ENCODE data around the gene RPL34. TPM values are rescaled to one million over a fixed set of nuclear protein-coding genes. Genes with fewer than 3 reads are reported as not detected.
A peak's percentile ranks its signal among the peaks of the same experiment; 100 is the strongest.

The RPL34 gene
- total RNA-seq, 6 experiments from 2014 or later = 357 to 441 (median 411) TPM

- 65% methylated on average over 4 of the region's 4 CpGs for WGBS (ENCODE audit: insufficient coverage, low coverage, low lambda C conversion rate, missing lambda C conversion rate)
- no peak overlapping the region for H3K4me3 ChIP-seq
- no peak for ATAC-seq
- no peaks in the 10 kb centered on the region for H3K9me3 ChIP-seq
- no peaks in the 10 kb centered on the region for H3K4me1 ChIP-seq
- TF ChIP-seq POLR2A (IDR thresholded peaks at IDR 0.05) = no peak
- no peak for TF ChIP-seq CTCF (IDR thresholded peaks at IDR 0.05)
- no peak overlapping the region for H3K27ac ChIP-seq
- no peaks in the 10 kb centered on the region for H3K27me3 ChIP-seq
- no peak for DNase-seq
- no peaks in the 10 kb centered on the region for H3K36me3 ChIP-seq
- intact Hi-C loops (cut with DNase I) = no loop called here
Observed at GRCh38 chr4:108607079-108607815, 13.1 kb upstream of the RPL34 start.

- Histone ChIP-seq H3K36me3 (no peaks in the 10 kb centered on the region), H3K27me3 (no peaks in the 10 kb centered on the region), H3K4me1 (no peaks in the 10 kb centered on the region), H3K4me3 (no peak overlapping the region), H3K27ac (no peak overlapping the region), H3K9me3 (no peaks in the 10 kb centered on the region)
- WGBS (ENCODE audit: insufficient coverage, low coverage, low lambda C conversion rate, missing lambda C conversion rate) = 61% methylated on average over 9 of the region's 10 CpGs
- DNase-seq = no peak
- intact Hi-C loops (cut with DNase I) = no loop called here
- TF ChIP-seq CTCF (IDR thresholded peaks at IDR 0.05) = peak in 1 of 4 donors; percentile 12
- TF ChIP-seq POLR2A (IDR thresholded peaks at IDR 0.05) = no peak
- no peak for ATAC-seq
Observed at GRCh38 chr4:108611365-108611764, 9.0 kb upstream of the RPL34 start.

GRCh38 chr4:108612365-108612764 lies 8.0 kb upstream of the RPL34 start:
- no peak overlapping the region for H3K4me3 ChIP-seq
- H3K36me3 ChIP-seq = no peaks in the 10 kb centered on the region
- H3K4me1 ChIP-seq = no peaks in the 10 kb centered on the region
- DNase-seq = no peak
- no peak for ATAC-seq
- no peaks in the 10 kb centered on the region for H3K27me3 ChIP-seq
- WGBS (ENCODE audit: insufficient coverage, low coverage, low lambda C conversion rate, missing lambda C conversion rate) = 78% methylated on average over 6 of the region's 6 CpGs
- intact Hi-C loops (cut with DNase I) = no loop called here
- H3K9me3 ChIP-seq = no peaks in the 10 kb centered on the region
- TF ChIP-seq CTCF (IDR thresholded peaks at IDR 0.05) = no peak
- TF ChIP-seq POLR2A (IDR thresholded peaks at IDR 0.05) = no peak
- no peak overlapping the region for H3K27ac ChIP-seq

GRCh38 chr4:108619372-108620100 lies 840 bp upstream of the RPL34 start:
- Histone ChIP-seq H3K36me3 (peaks cover 5 to 27% (median 15%) of the 10 kb centered on the region in 4 donors), H3K4me1 (peaks cover 0 to 14% (median 2%) of the 10 kb centered on the region in 4 donors), H3K9me3 (no peaks in the 10 kb centered on the region), H3K27ac (peak overlapping the region in 2 of 3 donors; percentile 32 to 71), H3K4me3 (peak overlapping the region; percentile 76 to 85 (median 80)), H3K27me3 (no peaks in the 10 kb centered on the region)
- intact Hi-C loops (cut with DNase I) = no loop called here
- TF ChIP-seq CTCF (IDR thresholded peaks at IDR 0.05) (no peak), POLR2A (IDR thresholded peaks at IDR 0.05) (no peak)
- WGBS (ENCODE audit: insufficient coverage, low coverage, low lambda C conversion rate, missing lambda C conversion rate) = 75% methylated on average over 3 of the region's 7 CpGs
- DNase-seq (no peak), ATAC-seq (peak in 3 of 4 donors; percentile 1 to 7 (median 4))
